ENCODE data around the gene ORC3.

The ORC3 gene

DNA sequence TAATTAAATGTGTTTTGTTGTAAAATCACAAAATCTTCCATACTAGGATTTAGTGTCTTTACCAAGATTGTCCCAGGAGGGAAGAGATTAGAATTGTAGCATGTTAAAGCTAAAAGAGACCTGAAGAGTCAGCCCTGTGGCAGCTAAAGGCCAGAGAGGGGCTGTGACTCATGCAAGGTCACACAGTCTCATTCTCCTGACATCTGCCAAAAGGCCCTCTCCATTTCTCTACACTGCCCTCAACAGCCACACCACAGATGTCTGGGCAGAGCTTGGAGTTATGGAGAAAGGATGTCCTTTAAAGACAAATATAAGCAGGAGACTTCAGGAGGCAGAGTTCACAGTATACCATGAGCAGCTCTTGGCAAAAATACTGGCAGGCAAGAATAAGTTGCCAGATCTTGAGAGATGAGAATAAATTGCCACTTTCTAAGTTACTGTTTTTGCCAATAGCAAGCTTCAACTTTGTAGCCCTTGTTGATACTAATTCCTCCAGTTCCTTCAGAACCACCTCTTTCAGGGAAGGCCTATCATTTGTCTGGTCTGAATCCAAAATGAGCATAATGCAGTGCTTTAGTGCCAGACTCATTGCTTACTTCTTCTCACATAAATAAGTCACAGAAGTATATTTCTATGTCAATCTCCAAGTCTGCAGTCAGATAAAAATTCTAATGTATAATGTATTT lies 70.4 kb downstream of the ORC3 start:
- H3K4me3 ChIP-seq (ENCODE audit: insufficient read length, low read depth), result no peak overlapping the region
- DNase-seq (ENCODE audit: low read depth, low spot score), result no peak
- H3K36me3 ChIP-seq (ENCODE audit: insufficient read depth, insufficient read length, low read length), result peaks cover 39% of the 10 kb centered on the region
- TF ChIP-seq ZNF274 (IDR thresholded peaks at IDR 0.05; ENCODE audit: low read depth, low read length), result no peak
- TF ChIP-seq SUZ12 (IDR thresholded peaks at IDR 0.05; ENCODE audit: extremely low read depth, insufficient read depth, insufficient read length), result no peak
- no peak for TF ChIP-seq YY1 (IDR thresholded peaks at IDR 0.05; ENCODE audit: insufficient read depth, insufficient read length)
- H3K9ac ChIP-seq (ENCODE audit: insufficient read length, low read depth), result no peak overlapping the region
- no peaks in the 10 kb centered on the region for H3K4me1 ChIP-seq (ENCODE audit: insufficient read depth, insufficient read length)
- H3K27me3 ChIP-seq (ENCODE audit: insufficient read depth, insufficient read length), result no peaks in the 10 kb centered on the region
- H3K9me3 ChIP-seq (ENCODE audit: insufficient read depth, low read length), result no peaks in the 10 kb centered on the region

DNA sequence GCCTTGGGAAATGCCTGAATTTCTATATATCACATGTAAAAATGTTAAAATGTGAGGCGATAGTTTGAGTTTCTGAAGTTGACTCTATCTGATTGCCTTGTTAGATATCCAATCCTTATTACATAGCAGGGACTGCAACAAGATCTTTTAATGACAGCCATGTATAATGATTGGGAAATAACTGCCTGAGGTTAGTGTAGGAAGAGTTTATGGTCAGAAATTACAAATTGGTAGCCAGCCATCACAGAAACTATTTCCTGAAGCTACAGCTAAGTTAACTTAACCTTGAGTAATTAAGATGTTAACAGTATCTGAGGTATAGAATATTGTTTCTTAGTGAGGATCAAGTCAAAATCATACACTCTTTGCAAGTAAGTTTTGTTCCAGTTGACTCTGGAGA lies 71.1 kb downstream of the ORC3 start:
- Histone ChIP-seq H3K36me3 (ENCODE audit: insufficient read depth, insufficient read length, low read length) (peaks cover 37% of the 10 kb centered on the region), H3K4me3 (ENCODE audit: insufficient read length, low read depth) (no peak overlapping the region), H3K4me1 (ENCODE audit: insufficient read depth, insufficient read length) (no peaks in the 10 kb centered on the region), H3K9me3 (ENCODE audit: insufficient read depth, low read length) (no peaks in the 10 kb centered on the region), H3K9ac (ENCODE audit: insufficient read length, low read depth) (no peak overlapping the region), H3K27me3 (ENCODE audit: insufficient read depth, insufficient read length) (no peaks in the 10 kb centered on the region)
- TF ChIP-seq SUZ12 (IDR thresholded peaks at IDR 0.05; ENCODE audit: extremely low read depth, insufficient read depth, insufficient read length), result no peak
- TF ChIP-seq ZNF274 (IDR thresholded peaks at IDR 0.05; ENCODE audit: low read depth, low read length), result no peak
- TF ChIP-seq YY1 (IDR thresholded peaks at IDR 0.05; ENCODE audit: insufficient read depth, insufficient read length), result no peak
- DNase-seq (ENCODE audit: low read depth, low spot score), result no peak

GRCh38 chr6:87661503-87661902 lies 71.6 kb downstream of the ORC3 start:
- peaks cover 37% of the 10 kb centered on the region for H3K36me3 ChIP-seq (ENCODE audit: insufficient read depth, insufficient read length, low read length)
- no peak overlapping the region for H3K4me3 ChIP-seq (ENCODE audit: insufficient read length, low read depth)
- no peaks in the 10 kb centered on the region for H3K9me3 ChIP-seq (ENCODE audit: insufficient read depth, low read length)
- no peak overlapping the region for H3K9ac ChIP-seq (ENCODE audit: insufficient read length, low read depth)
- no peaks in the 10 kb centered on the region for H3K4me1 ChIP-seq (ENCODE audit: insufficient read depth, insufficient read length)
- TF ChIP-seq ZNF274 (IDR thresholded peaks at IDR 0.05; ENCODE audit: low read depth, low read length) (no peak), SUZ12 (IDR thresholded peaks at IDR 0.05; ENCODE audit: extremely low read depth, insufficient read depth, insufficient read length) (no peak), YY1 (IDR thresholded peaks at IDR 0.05; ENCODE audit: insufficient read depth, insufficient read length) (no peak)
- no peak for DNase-seq (ENCODE audit: low read depth, low spot score)
- H3K27me3 ChIP-seq (ENCODE audit: insufficient read depth, insufficient read length), result no peaks in the 10 kb centered on the region

DNA sequence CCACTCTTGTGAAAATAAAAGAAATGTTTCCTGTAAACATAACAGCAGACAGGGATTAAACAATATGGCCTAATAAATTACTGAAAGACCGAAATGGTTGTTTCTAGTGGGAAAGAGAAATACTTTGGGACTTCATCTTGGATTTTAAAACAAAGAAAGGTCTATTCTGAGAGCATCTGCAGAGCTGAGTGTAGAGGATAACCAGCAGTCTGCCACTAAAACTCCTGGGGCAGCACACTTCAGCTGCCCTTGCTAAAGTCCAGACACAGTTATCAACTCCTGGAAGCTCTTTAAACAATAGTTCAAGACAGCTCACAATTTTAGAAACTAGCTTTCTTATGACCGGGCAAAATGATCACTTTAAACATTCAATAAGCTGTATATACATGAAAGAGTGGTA lies 73.5 kb downstream of the ORC3 start:
- Histone ChIP-seq H3K4me3 (ENCODE audit: insufficient read length, low read depth) (no peak overlapping the region), H3K9ac (ENCODE audit: insufficient read length, low read depth) (no peak overlapping the region), H3K4me1 (ENCODE audit: insufficient read depth, insufficient read length) (no peaks in the 10 kb centered on the region), H3K27me3 (ENCODE audit: insufficient read depth, insufficient read length) (no peaks in the 10 kb centered on the region), H3K36me3 (ENCODE audit: insufficient read depth, insufficient read length, low read length) (peaks cover 22% of the 10 kb centered on the region), H3K9me3 (ENCODE audit: insufficient read depth, low read length) (no peaks in the 10 kb centered on the region)
- no peak for DNase-seq (ENCODE audit: low read depth, low spot score)
- TF ChIP-seq SUZ12 (IDR thresholded peaks at IDR 0.05; ENCODE audit: extremely low read depth, insufficient read depth, insufficient read length) (no peak), ZNF274 (IDR thresholded peaks at IDR 0.05; ENCODE audit: low read depth, low read length) (no peak), YY1 (IDR thresholded peaks at IDR 0.05; ENCODE audit: insufficient read depth, insufficient read length) (no peak)

GRCh38 chr6:87664921-87665485 lies 75.1 kb downstream of the ORC3 start:
- DNase-seq (ENCODE audit: low read depth, low spot score), result no peak
- Histone ChIP-seq H3K27me3 (ENCODE audit: insufficient read depth, insufficient read length) (no peaks in the 10 kb centered on the region), H3K9me3 (ENCODE audit: insufficient read depth, low read length) (no peaks in the 10 kb centered on the region), H3K36me3 (ENCODE audit: insufficient read depth, insufficient read length, low read length) (peaks cover 26% of the 10 kb centered on the region), H3K4me1 (ENCODE audit: insufficient read depth, insufficient read length) (no peaks in the 10 kb centered on the region), H3K4me3 (ENCODE audit: insufficient read length, low read depth) (no peak overlapping the region), H3K9ac (ENCODE audit: insufficient read length, low read depth) (no peak overlapping the region)
- TF ChIP-seq YY1 (IDR thresholded peaks at IDR 0.05; ENCODE audit: insufficient read depth, insufficient read length), result no peak
- no peak for TF ChIP-seq SUZ12 (IDR thresholded peaks at IDR 0.05; ENCODE audit: extremely low read depth, insufficient read depth, insufficient read length)
- no peak for TF ChIP-seq ZNF274 (IDR thresholded peaks at IDR 0.05; ENCODE audit: low read depth, low read length)

DNA sequence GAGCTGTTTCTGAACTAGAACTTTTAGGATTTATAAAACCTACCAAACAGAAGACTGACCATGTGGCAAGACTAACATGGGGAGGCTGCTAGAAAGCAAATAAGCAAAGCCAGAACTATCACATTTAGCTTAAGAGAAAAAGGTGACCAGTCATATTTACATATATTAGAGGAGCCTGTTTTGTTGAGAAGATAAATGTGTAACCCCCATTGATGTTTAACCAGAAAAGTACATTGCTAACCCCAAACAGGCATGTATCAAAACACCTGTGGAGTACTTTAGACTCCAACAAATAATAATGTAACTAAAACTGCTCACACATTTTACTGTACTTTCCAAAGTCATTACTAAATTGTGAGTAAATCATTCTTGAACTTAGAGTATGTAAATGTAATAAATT lies 77.1 kb downstream of the ORC3 start:
- Histone ChIP-seq H3K9ac (ENCODE audit: insufficient read length, low read depth) (no peak overlapping the region), H3K27me3 (ENCODE audit: insufficient read depth, insufficient read length) (no peaks in the 10 kb centered on the region), H3K36me3 (ENCODE audit: insufficient read depth, insufficient read length, low read length) (peaks cover 27% of the 10 kb centered on the region), H3K4me1 (ENCODE audit: insufficient read depth, insufficient read length) (no peaks in the 10 kb centered on the region), H3K9me3 (ENCODE audit: insufficient read depth, low read length) (no peaks in the 10 kb centered on the region), H3K4me3 (ENCODE audit: insufficient read length, low read depth) (no peak overlapping the region)
- TF ChIP-seq ZNF274 (IDR thresholded peaks at IDR 0.05; ENCODE audit: low read depth, low read length) (no peak), SUZ12 (IDR thresholded peaks at IDR 0.05; ENCODE audit: extremely low read depth, insufficient read depth, insufficient read length) (no peak), YY1 (IDR thresholded peaks at IDR 0.05; ENCODE audit: insufficient read depth, insufficient read length) (no peak)
- no peak for DNase-seq (ENCODE audit: low read depth, low spot score)

DNA sequence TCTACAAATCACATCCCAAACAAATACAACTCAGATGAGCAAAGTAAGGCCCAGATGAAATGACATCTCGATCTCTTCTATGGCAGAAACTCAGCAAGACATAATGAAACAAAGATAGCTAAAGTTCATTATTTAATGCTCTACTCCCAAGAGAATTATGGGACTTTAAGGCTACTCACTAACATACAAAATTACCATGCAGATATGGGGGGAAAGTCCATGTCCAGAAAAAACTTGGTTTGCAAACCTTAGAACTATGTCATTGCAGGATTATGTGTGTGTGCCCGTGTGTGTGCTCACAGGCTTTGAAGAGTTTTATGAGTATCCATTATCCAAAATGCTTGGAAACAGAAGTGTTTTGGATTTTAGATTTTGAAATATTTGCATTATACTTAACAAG lies 78.1 kb downstream of the ORC3 start:
- Histone ChIP-seq H3K4me1 (ENCODE audit: insufficient read depth, insufficient read length) (no peaks in the 10 kb centered on the region), H3K4me3 (ENCODE audit: insufficient read length, low read depth) (no peak overlapping the region), H3K36me3 (ENCODE audit: insufficient read depth, insufficient read length, low read length) (peaks cover 33% of the 10 kb centered on the region), H3K9ac (ENCODE audit: insufficient read length, low read depth) (no peak overlapping the region), H3K27me3 (ENCODE audit: insufficient read depth, insufficient read length) (no peaks in the 10 kb centered on the region), H3K9me3 (ENCODE audit: insufficient read depth, low read length) (no peaks in the 10 kb centered on the region)
- TF ChIP-seq YY1 (IDR thresholded peaks at IDR 0.05; ENCODE audit: insufficient read depth, insufficient read length) (no peak), ZNF274 (IDR thresholded peaks at IDR 0.05; ENCODE audit: low read depth, low read length) (no peak), SUZ12 (IDR thresholded peaks at IDR 0.05; ENCODE audit: extremely low read depth, insufficient read depth, insufficient read length) (no peak)
- no peak for DNase-seq (ENCODE audit: low read depth, low spot score)
